ENCODE data around the gene ARSI. TPM values are rescaled to one million over a fixed set of nuclear protein-coding genes. Genes with fewer than 3 reads are reported as not detected.

The ARSI gene
- total RNA-seq, 1 donor from 2014 or later, result 4.2 TPM

DNA sequence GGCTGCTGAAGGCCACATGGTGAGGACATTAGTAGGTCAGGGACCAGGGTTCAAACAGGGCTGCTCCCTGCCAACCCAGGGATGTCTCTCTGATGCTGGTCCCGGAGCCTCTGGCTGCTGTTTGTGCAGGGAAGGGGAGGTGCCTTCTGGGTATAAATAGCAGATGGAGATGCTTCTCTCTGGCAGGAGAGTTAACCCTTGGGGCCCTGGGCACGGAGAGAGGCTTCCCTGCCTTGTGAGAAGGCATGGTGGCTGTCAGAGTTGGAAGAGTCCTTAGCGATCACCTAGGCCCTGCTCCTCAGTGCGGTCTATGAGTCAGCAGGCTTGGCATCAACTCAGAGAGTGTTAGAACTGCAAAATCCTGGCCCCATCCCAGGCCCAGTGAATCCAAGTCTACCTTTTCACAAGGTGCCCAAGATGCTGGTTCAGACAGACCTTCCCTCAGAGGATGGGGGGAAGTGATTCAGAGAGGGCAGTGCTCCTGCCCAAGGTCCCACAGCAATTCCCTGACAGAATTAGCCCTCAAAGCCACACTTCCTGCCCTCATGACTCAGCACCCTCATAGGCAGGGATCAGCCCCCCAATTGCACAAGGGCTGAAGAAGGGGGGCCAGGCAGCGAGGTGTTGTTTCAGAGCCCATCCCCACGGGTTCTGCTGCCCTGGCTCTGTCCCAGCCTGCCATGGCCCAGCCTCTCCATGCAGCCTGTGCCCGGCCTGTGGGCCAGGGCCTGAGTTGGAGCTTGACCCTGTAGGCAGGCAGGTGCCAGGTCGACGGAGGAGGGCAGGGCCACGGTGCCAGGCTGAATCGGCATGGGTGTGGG, 38.7 kb downstream of the ARSI start:
- Histone ChIP-seq H3F3A (ENCODE audit: low read depth) (no peaks in the 10 kb centered on the region), H3K36me3 (no peaks in the 10 kb centered on the region), H3K9ac (no peak overlapping the region), H3K4me2 (peak overlapping the region; percentile 20), H3K4me3 (no peak overlapping the region), H3K27me3 (no peaks in the 10 kb centered on the region), H3K4me1 (peaks cover 12% of the 10 kb centered on the region), H3K79me2 (ENCODE audit: low read depth) (no peaks in the 10 kb centered on the region), H3K27ac (no peak overlapping the region), H4K20me1 (ENCODE audit: low read depth) (no peaks in the 10 kb centered on the region), H3K9me3 (ENCODE audit: low read depth) (no peaks in the 10 kb centered on the region), H2AFZ (replicated peaks) (peak overlapping the region; percentile 71)
- Mint-ChIP-seq H3K4me3 (no peak overlapping the region), H3K36me3 (no peaks in the 10 kb centered on the region), H3K9me3 (no peaks in the 10 kb centered on the region), H3K27ac (no peak overlapping the region), H3K4me1 (peaks cover 29% of the 10 kb centered on the region), H3K27me3 (ENCODE audit: insufficient read depth, low read depth) (peaks cover 6% of the 10 kb centered on the region)
- TF ChIP-seq EZH2 (IDR thresholded peaks at IDR 0.05), result no peak
- TF ChIP-seq EZH2phosphoT487 (IDR thresholded peaks at IDR 0.05), result no peak
- no peak for TF ChIP-seq CTCF (IDR thresholded peaks at IDR 0.05)
- DNase-seq (ENCODE audit: low spot score), result no peak

DNA sequence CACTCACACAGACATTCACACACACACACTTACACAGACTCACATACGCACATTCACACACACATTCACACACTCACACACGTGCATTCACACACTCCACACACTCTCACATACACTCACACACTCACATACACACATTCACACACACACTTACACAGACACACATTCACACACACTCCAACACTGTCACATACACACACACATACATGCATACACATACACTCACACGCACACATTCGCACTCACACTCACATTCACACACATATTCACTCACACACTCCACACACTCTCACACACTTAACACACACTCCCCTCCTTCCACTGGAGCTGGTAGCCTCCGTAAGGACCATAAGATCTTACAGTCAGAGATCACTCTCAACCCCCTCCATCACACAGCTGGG, 39.3 kb downstream of the ARSI start:
- no peak overlapping the region for H3K4me3 ChIP-seq
- H3K36me3 Mint-ChIP-seq, result no peaks in the 10 kb centered on the region
- H3K79me2 ChIP-seq (ENCODE audit: low read depth), result no peaks in the 10 kb centered on the region
- no peaks in the 10 kb centered on the region for H3K9me3 Mint-ChIP-seq
- no peaks in the 10 kb centered on the region for H3K27me3 ChIP-seq
- DNase-seq (ENCODE audit: low spot score), result no peak
- H3K4me3 Mint-ChIP-seq, result no peak overlapping the region
- H3K36me3 ChIP-seq, result no peaks in the 10 kb centered on the region
- no peaks in the 10 kb centered on the region for H3K9me3 ChIP-seq (ENCODE audit: low read depth)
- peak overlapping the region; percentile 71 for H2AFZ ChIP-seq (replicated peaks)
- TF ChIP-seq EZH2 (IDR thresholded peaks at IDR 0.05), result no peak
- no peak for TF ChIP-seq EZH2phosphoT487 (IDR thresholded peaks at IDR 0.05)
- no peak for TF ChIP-seq CTCF (IDR thresholded peaks at IDR 0.05)
- no peak overlapping the region for H3K27ac ChIP-seq
- peaks cover 12% of the 10 kb centered on the region for H3K4me1 ChIP-seq
- H3K4me2 ChIP-seq, result peak overlapping the region; percentile 20
- H3K4me1 Mint-ChIP-seq, result peaks cover 32% of the 10 kb centered on the region
- peaks cover 6% of the 10 kb centered on the region for H3K27me3 Mint-ChIP-seq (ENCODE audit: insufficient read depth, low read depth)
- H3K27ac Mint-ChIP-seq, result no peak overlapping the region
- no peaks in the 10 kb centered on the region for H3F3A ChIP-seq (ENCODE audit: low read depth)
- no peak overlapping the region for H3K9ac ChIP-seq
- H4K20me1 ChIP-seq (ENCODE audit: low read depth), result no peaks in the 10 kb centered on the region

- TF ChIP-seq EZH2 (IDR thresholded peaks at IDR 0.05), result no peak
- TF ChIP-seq CTCF (IDR thresholded peaks at IDR 0.05), result no peak
- TF ChIP-seq EZH2phosphoT487 (IDR thresholded peaks at IDR 0.05), result no peak
- H3K27ac Mint-ChIP-seq, result no peak overlapping the region
- H3K79me2 ChIP-seq (ENCODE audit: low read depth), result no peaks in the 10 kb centered on the region
- H3K27me3 Mint-ChIP-seq (ENCODE audit: insufficient read depth, low read depth), result peaks cover 9% of the 10 kb centered on the region
- no peaks in the 10 kb centered on the region for H3K9me3 ChIP-seq (ENCODE audit: low read depth)
- H3K4me1 ChIP-seq, result peaks cover 16% of the 10 kb centered on the region
- no peak overlapping the region for H3K4me3 ChIP-seq
- DNase-seq (ENCODE audit: low spot score), result no peak
- no peaks in the 10 kb centered on the region for H3K36me3 ChIP-seq
- no peaks in the 10 kb centered on the region for H4K20me1 ChIP-seq (ENCODE audit: low read depth)
- H3K4me3 Mint-ChIP-seq, result no peak overlapping the region
- H3K27me3 ChIP-seq, result no peaks in the 10 kb centered on the region
- no peak overlapping the region for H3K4me2 ChIP-seq
- no peaks in the 10 kb centered on the region for H3K36me3 Mint-ChIP-seq
- no peak overlapping the region for H3K27ac ChIP-seq
- no peak overlapping the region for H3K9ac ChIP-seq
- no peaks in the 10 kb centered on the region for H3K9me3 Mint-ChIP-seq
- peaks cover 36% of the 10 kb centered on the region for H3K4me1 Mint-ChIP-seq
- H2AFZ ChIP-seq (replicated peaks), result no peak overlapping the region
- H3F3A ChIP-seq (ENCODE audit: low read depth), result peaks cover 6% of the 10 kb centered on the region
These were observed 40.2 kb downstream of the ARSI start for GRCh38 chr5:150262502-150262901.

All from neural progenitor cell (in vitro differentiated cells).